Measurements from ENCODE around the gene DEPDC4.

Gene DEPDC4

DNA sequence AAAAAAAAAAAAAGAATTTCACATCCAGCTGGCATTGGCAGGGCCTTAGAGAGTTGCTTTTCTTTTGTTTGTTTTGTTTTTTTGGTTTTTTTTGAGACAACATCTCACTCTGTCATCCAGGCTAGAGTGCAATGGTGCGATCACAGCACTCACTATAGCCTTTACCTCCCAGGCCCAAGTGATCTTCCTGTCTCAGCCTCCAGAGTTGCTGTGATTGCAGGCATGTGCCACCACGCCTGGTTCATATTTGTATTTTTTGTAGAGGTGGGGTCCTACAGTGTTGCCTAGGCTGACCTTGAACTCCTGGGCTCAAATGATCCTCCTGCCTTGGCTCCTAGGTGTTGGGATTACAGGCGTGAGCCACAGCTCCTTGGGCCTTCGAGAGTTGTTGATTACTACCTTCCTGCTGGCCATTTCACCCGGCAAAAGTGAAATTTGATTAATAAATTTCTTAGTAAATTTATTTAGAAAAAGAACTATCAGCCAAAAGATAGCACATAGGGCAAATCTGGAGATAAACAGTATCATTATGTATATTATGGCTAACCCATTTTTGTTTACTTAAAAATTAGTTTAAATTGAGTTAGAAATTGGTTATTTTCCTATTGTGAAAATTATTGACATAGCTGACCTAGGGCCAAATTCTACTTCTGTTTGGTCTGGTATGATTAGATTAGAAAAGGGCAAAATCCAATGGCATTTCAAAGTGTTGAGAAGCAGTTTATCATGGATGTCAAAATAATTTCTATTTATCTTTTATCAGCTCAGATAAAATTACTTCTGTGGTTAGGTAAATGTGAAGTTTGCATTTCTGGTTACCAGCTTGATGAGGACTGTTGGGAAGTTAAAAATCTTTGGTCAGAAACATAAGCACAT, 53.6 kb downstream of the DEPDC4 start:
- no peak overlapping the region for H3K4me3 ChIP-seq (ENCODE audit: low read length)
- DNase-seq (ENCODE audit: low read depth), result no peak
- TF ChIP-seq, protein P1, sequence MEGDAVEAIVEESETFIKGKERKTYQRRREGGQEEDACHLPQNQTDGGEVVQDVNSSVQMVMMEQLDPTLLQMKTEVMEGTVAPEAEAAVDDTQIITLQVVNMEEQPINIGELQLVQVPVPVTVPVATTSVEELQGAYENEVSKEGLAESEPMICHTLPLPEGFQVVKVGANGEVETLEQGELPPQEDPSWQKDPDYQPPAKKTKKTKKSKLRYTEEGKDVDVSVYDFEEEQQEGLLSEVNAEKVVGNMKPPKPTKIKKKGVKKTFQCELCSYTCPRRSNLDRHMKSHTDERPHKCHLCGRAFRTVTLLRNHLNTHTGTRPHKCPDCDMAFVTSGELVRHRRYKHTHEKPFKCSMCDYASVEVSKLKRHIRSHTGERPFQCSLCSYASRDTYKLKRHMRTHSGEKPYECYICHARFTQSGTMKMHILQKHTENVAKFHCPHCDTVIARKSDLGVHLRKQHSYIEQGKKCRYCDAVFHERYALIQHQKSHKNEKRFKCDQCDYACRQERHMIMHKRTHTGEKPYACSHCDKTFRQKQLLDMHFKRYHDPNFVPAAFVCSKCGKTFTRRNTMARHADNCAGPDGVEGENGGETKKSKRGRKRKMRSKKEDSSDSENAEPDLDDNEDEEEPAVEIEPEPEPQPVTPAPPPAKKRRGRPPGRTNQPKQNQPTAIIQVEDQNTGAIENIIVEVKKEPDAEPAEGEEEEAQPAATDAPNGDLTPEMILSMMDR (conservative IDR thresholded peaks at IDR 0.05; ENCODE audit: low read length), result no peak

DNA sequence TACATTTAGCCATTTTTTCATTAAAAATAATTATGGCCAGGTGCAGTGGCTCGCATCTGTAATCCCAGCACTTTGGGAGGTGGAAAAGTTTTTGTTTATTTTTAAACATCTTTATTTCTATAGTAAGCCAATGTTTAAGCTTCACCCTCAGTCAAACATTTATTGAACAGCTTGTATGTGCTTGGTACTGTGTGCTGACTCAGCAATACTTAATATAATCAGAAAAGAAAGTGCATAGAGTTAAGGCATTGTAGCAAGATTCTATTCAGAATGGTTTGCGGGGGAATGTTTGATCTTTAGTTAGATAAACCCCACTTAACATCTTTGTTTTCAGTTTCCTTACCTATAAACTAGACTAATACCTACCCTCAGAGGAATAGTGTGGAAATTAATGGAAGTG, 55.2 kb downstream of the DEPDC4 start:
- no peak for DNase-seq (ENCODE audit: low read depth)
- TF ChIP-seq, protein P1 (conservative IDR thresholded peaks at IDR 0.05; ENCODE audit: low read length), result no peak
- H3K4me3 ChIP-seq (ENCODE audit: low read length), result no peak overlapping the region

DNA sequence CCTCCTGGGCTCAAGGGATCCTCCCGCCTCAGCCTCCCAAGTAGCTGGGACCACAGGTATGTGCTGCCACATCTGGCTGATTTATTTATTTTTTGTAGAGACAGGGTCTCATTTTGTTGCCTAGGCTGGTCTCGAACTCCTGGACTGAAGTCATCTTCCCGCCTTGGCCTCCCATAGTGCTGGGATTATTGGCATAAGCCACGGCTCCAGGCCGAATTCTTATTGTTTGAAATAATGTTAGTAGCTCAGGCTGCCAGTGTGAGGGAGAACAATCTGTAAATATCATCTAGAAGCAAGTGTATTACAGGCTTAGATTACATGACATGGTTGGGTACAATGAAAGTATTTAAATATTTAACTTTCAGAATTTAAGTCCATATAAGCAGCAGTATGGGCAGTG, 58.0 kb downstream of the DEPDC4 start:
- TF ChIP-seq, protein P1 (conservative IDR thresholded peaks at IDR 0.05; ENCODE audit: low read length), result no peak
- no peak for DNase-seq (ENCODE audit: low read depth)

DNA sequence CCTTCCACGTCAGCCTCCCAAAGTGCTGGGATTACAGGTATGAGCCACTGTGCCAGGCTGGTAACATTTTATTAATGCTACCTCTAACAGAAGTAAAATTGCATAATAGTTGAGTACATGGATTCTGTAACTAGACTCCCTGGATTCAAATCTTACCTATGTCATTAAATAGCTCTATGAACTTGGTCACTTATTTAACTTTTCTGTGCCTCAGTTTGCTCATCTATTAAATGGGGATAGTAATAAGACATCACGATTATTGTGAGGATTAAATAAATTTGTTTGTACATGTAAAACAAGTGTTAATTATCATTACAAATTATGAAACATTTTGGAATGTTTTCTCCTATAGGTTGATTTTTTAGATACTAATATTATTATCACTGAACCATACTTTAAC, 59.6 kb downstream of the DEPDC4 start:
- TF ChIP-seq, protein P1 (conservative IDR thresholded peaks at IDR 0.05; ENCODE audit: low read length), result no peak
- H3K4me3 ChIP-seq (ENCODE audit: low read length), result no peak overlapping the region
- DNase-seq (ENCODE audit: low read depth), result no peak

More for the DNA sequence above, 58.0 kb downstream of the DEPDC4 start:
- H3K4me3 ChIP-seq (ENCODE audit: low read length), result no peak overlapping the region

DNA sequence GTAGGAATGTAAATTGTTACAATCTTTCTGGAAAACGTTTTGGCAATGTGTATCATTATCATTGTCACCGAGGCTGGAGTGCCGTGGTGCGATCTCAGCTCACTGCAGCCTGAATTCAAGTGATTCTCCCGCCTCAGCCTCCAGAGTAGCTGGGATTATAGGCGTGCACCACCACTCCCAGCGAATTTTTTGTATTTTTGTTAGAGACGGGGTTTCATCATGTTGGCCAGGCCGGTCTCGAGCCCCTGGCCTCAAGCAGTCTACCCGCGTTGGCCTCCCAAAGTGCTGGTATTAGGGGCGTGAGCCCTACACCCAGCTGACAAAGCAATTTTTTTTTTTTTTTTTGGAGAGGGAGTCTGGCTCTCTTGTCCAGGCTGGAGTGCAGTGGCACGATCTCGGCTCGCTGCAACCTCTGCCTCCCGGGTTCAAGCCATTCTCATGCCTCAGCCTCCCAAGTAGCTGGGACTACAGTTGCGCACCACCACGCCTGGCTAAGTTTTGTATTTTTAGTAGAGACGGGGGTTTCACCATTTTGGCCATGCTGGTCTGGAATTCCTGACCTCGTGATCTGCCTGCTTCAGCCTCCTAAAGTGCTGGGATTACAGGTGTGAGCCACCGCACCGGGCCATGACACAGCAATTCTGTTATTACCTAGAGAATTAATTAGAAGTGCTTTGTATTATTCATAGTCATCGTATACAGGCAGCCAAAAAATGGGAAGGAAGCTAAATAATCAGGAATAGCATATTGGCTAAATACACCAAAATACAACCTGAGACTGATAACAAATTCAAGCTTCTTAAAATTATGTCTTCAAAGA, 65.1 kb downstream of the DEPDC4 start:
- TF ChIP-seq, protein P1 (conservative IDR thresholded peaks at IDR 0.05; ENCODE audit: low read length), result no peak
- H3K4me3 ChIP-seq (ENCODE audit: low read length), result peak overlapping the region; percentile 93
- DNase-seq (ENCODE audit: low read depth), result no peak

DNA sequence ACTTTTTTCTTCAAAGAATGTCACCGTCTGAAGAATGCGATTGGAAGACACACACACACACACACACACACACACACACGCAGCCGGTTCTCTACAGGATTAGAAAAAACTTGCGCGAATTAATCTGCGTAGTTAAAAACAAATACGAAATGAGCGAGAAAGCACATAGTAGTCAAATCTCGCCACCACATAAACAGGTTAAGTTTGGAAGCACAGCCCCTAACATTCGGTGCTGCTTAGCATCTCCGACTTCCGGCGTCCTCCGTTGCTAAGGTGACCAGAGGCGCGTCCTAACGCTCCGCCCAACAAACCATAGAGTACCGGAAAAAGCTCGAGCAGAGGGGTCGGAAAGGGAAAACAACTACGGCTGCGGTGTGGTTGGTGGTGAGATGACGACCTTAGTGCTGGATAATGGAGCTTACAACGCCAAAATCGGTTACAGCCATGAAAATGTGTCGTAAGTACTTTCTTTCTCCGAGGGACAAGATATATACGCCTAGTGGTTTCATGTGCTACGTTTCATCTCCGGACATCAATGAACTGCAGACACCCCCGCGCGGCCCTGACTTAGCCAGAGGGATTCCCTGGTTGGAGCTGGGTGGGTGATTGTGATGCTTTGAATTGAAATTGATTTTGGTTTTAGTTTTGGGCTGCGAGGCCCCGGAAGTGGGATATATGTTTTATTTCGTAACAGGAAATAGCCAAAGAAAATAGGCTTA, 66.3 kb downstream of the DEPDC4 start, which contains the start of gene ACTR6:
ACTR6 (plus strand) TSS at position 353 of the 719 bp plus-strand sequence; CDS start at position 390, 37 bp downstream.
- DNase-seq (ENCODE audit: low read depth), result peak; percentile 94
- TF ChIP-seq, protein P1 (conservative IDR thresholded peaks at IDR 0.05; ENCODE audit: low read length), result no peak
- H3K4me3 ChIP-seq (ENCODE audit: low read length), result peak within 1 kb of the TSS; percentile 93
